OCI-LY7 (cell line): ENCODE measurements around the gene EIF4G3. TPM values are rescaled to one million over a fixed set of nuclear protein-coding genes. Genes with fewer than 3 reads are reported as not detected.
A peak's percentile ranks its signal among the peaks of the same experiment; 100 is the strongest.

Experiments used
- BruUV-seq: library from RNA; stranded (reverse); fragments of 400-500 nt; replicated peaks from 2 replicates; lab custom pipeline; 2021; lab: Mats Ljungman, UMichigan
- CTCF ChIA-PET: fragments of 300-600 bp; sonication (Branson Sonifier 250); formaldehyde crosslinking; loops from one replicate; lab custom pipeline; 2022; ENCODE audit warnings: antibody characterized with exemption; ENCODE audit not compliant: unreplicated experiment; lab: Charles Lee
- POLR2A ChIA-PET: fragments of 300-600 bp; sonication (Branson Sonifier 250); formaldehyde crosslinking; loops from one replicate; lab custom pipeline; 2022; ENCODE audit warnings: antibody characterized with exemption; lab: Charles Lee
- DNase-seq: peaks from one replicate; pipeline ENCODE4 v3.0.0-alpha.2; 2015; ENCODE audit warnings: low spot score
- H2AFZ ChIP-seq: fragments of 200-600 bp; sonication (generic), shearing (Covaris generic); 2 replicates; pipeline ENCODE4 v1.6.1; 2014; ENCODE audit warnings: mild to moderate bottlenecking, antibody characterized with exemption, low read length, moderate library complexity
- H3K27ac ChIP-seq: fragments of 200-600 bp; sonication (generic); 2 replicates; pipeline ENCODE4 v1.5.1; 2014; ENCODE audit warnings: mixed run types, low read depth, mild to moderate bottlenecking, moderate library complexity, low read length, inconsistent platforms; ENCODE audit not compliant: poor library complexity, severe bottlenecking
- H3K36me3 ChIP-seq: fragments of 200-600 bp; sonication (generic); 2 replicates; pipeline ENCODE4 v1.6.1; 2014; ENCODE audit warnings: mild to moderate bottlenecking, antibody characterized with exemption, low read length, moderate library complexity, mixed read lengths; ENCODE audit not compliant: insufficient read depth
- H3K4me1 ChIP-seq: fragments of 200-600 bp; sonication (generic); 2 replicates; pipeline ENCODE4 v1.5.1; 2014; ENCODE audit warnings: mild to moderate bottlenecking, low read length; ENCODE audit not compliant: insufficient read depth, poor library complexity, severe bottlenecking
- H3K4me2 ChIP-seq: fragments of 200-600 bp; sonication (generic); 2 replicates; pipeline ENCODE4 v1.6.1; 2014; ENCODE audit warnings: mild to moderate bottlenecking, low read length
- H3K4me3 ChIP-seq: fragments of 200-600 bp; sonication (generic); 2 replicates; pipeline ENCODE4 v1.5.1; 2014; ENCODE audit warnings: mild to moderate bottlenecking, low read depth, low read length; ENCODE audit not compliant: poor library complexity, severe bottlenecking
- H3K79me2 ChIP-seq: fragments of 200-600 bp; sonication (generic); 2 replicates; pipeline ENCODE4 v1.6.1; 2016; ENCODE audit warnings: low read depth, mild to moderate bottlenecking, low read length, moderate library complexity, mixed read lengths; ENCODE audit not compliant: insufficient read depth
- H3K9me2 ChIP-seq: fragments of 200-600 bp; sonication (generic); 2 replicates; pipeline ENCODE4 v1.6.1; 2016; ENCODE audit warnings: mild to moderate bottlenecking, low read length, mixed read lengths; ENCODE audit not compliant: insufficient read depth
- H3K9me3 ChIP-seq: fragments of 200-600 bp; sonication (generic); 2 replicates; pipeline ENCODE4 v1.6.1; 2014; ENCODE audit warnings: mild to moderate bottlenecking, mixed run types, low read length, mixed read lengths
- H4K20me1 ChIP-seq: fragments of 200-600 bp; sonication (generic); 2 replicates; pipeline ENCODE4 v1.6.1; 2014; ENCODE audit warnings: mild to moderate bottlenecking, antibody characterized with exemption, low read length, moderate library complexity, mixed read lengths; ENCODE audit not compliant: insufficient read depth
- EZH2phosphoT487 ChIP-seq: fragments of 200-600 bp; sonication (generic); IDR thresholded peaks from 2 replicates; pipeline ENCODE4 v1.6.1; 2018; ENCODE audit warnings: low read depth, borderline replicate concordance, mild to moderate bottlenecking, mixed run types, antibody characterized with exemption, low read length, moderate library complexity, mixed read lengths
- intact Hi-C: fragments of 100-400 bp; cut with micrococcal nuclease; formaldehyde crosslinking; loops from one replicate; pipeline ENCODE4 v1.10.0; 2022; ENCODE audit not compliant: unreplicated experiment
- total RNA-seq, 2 experiments: library from RNA; depleted of rRNA in 1 of 2; stranded (reverse); fragments of >200 nt in 1 of 2; shearing (Covaris generic) in 1 of 2; gene quantifications; 2 replicates each; pipeline ENCODE4 v1.2.3, GENCODE V29; 2014 to 2022
- TF ChIP-seq, protein P1 (sequence below): fragments of 200-600 bp; sonication (generic); conservative IDR thresholded peaks from 2 replicates; pipeline ENCODE4 v1.5.1; 2014; ENCODE audit warnings: mild to moderate bottlenecking, antibody characterized with exemption, low read length, moderate library complexity, mixed read lengths

EIF4G3 gene
- total RNA-seq, 2 experiments from 2014 or later, result 28.5 to 62.1 TPM

GRCh38 chr1:21052034-21052433, 124.7 kb downstream of the EIF4G3 start:
- Histone ChIP-seq H3K79me2 (no peaks in the 10 kb centered on the region), H3K9me3 (no peaks in the 10 kb centered on the region), H3K4me3 (no peak overlapping the region), H3K27ac (no peak overlapping the region), H4K20me1 (no peaks in the 10 kb centered on the region), H3K4me2 (no peak overlapping the region), H3K36me3 (peaks cover 24% of the 10 kb centered on the region), H3K9me2 (no peaks in the 10 kb centered on the region), H3K4me1 (no peaks in the 10 kb centered on the region), H2AFZ (no peak overlapping the region)
- intact Hi-C loops, result no loop called here
- POLR2A ChIA-PET, result no interaction called here
- CTCF ChIA-PET, result no interaction called here
- DNase-seq, result no peak
- TF ChIP-seq EZH2phosphoT487, result no peak
- TF ChIP-seq, protein P1, sequence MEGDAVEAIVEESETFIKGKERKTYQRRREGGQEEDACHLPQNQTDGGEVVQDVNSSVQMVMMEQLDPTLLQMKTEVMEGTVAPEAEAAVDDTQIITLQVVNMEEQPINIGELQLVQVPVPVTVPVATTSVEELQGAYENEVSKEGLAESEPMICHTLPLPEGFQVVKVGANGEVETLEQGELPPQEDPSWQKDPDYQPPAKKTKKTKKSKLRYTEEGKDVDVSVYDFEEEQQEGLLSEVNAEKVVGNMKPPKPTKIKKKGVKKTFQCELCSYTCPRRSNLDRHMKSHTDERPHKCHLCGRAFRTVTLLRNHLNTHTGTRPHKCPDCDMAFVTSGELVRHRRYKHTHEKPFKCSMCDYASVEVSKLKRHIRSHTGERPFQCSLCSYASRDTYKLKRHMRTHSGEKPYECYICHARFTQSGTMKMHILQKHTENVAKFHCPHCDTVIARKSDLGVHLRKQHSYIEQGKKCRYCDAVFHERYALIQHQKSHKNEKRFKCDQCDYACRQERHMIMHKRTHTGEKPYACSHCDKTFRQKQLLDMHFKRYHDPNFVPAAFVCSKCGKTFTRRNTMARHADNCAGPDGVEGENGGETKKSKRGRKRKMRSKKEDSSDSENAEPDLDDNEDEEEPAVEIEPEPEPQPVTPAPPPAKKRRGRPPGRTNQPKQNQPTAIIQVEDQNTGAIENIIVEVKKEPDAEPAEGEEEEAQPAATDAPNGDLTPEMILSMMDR, result 0 out of 2 replicates have a peak, but pooled peaks have one; percentile 18
- no TSS peak for BruUV-seq

- no peak for DNase-seq
- Histone ChIP-seq H3K4me2 (no peak overlapping the region), H3K4me3 (no peak overlapping the region), H3K9me3 (no peaks in the 10 kb centered on the region), H3K9me2 (no peaks in the 10 kb centered on the region), H3K27ac (no peak overlapping the region), H2AFZ (no peak overlapping the region), H4K20me1 (no peaks in the 10 kb centered on the region), H3K36me3 (peaks cover 28% of the 10 kb centered on the region), H3K79me2 (no peaks in the 10 kb centered on the region), H3K4me1 (no peaks in the 10 kb centered on the region)
- POLR2A ChIA-PET, result no interaction called here
- no peak for TF ChIP-seq EZH2phosphoT487
- TF ChIP-seq, protein P1, result no peak
- BruUV-seq, result no TSS peak
- intact Hi-C loops, result no loop called here
- CTCF ChIA-PET, result no interaction called here
These were observed 125.4 kb downstream of the EIF4G3 start for GRCh38 chr1:21051177-21051825.

DNA sequence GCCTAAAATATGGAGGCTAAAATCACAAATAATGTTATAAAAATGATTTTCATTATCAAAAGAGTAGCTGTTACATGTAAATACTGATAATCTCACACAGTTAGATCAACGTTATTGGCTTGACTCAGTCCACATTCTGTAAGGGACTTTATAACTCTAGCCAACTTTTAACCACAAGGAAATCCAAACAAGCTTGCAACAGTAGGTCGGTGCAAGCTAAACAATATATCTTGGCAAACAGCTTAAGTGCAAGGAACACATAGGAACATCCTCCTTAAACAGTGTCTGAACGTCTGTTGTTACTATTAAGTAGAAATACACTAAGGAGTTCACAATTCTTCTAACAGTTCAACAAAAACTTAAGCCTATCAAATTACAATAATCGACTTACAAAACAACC, 126.7 kb downstream of the EIF4G3 start:
- Histone ChIP-seq H3K4me2 (no peak overlapping the region), H3K27ac (no peak overlapping the region), H3K79me2 (no peaks in the 10 kb centered on the region), H3K36me3 (peaks cover 32% of the 10 kb centered on the region), H4K20me1 (no peaks in the 10 kb centered on the region), H3K4me3 (no peak overlapping the region), H3K9me2 (no peaks in the 10 kb centered on the region), H3K9me3 (no peaks in the 10 kb centered on the region), H2AFZ (no peak overlapping the region), H3K4me1 (no peaks in the 10 kb centered on the region)
- intact Hi-C loops, result no loop called here
- no TSS peak for BruUV-seq
- TF ChIP-seq, protein P1, result no peak
- TF ChIP-seq EZH2phosphoT487, result no peak
- no peak for DNase-seq
- CTCF ChIA-PET, result no interaction called here
- POLR2A ChIA-PET, result no interaction called here
